Endothelial cell of umbilical vein (primary cell): ENCODE measurements around the gene TTC3. TPM values are rescaled to one million over a fixed set of nuclear protein-coding genes. Genes with fewer than 3 reads are reported as not detected.

Source experiments
- BruUV-seq: library from RNA; stranded (reverse); fragments of 400-500 nt; replicated peaks from 2 replicates; lab custom pipeline; 2021; lab: Mats Ljungman, UMichigan
- CTCF ChIA-PET: fragments of 300-600, 350-600 bp; sonication (Branson Sonifier 250); formaldehyde crosslinking; loops from one replicate; lab custom pipeline; 2021; ENCODE audit warnings: antibody characterized with exemption, inconsistent platforms; lab: Charles Lee
- POLR2A ChIA-PET: fragments of 300-600, 350-600 bp; sonication (Branson Sonifier 250); formaldehyde crosslinking; loops from one replicate; lab custom pipeline; 2021; ENCODE audit warnings: antibody characterized with exemption, inconsistent platforms; lab: Charles Lee
- DNase-seq: peaks from one replicate; pipeline ENCODE4 v3.0.0-alpha.2; 2011; ENCODE audit warnings: low read depth, low spot score
- FAIRE-seq: peaks from 2 replicates; lab custom pipeline; 2011; peaks lifted over from hg19 to GRCh38; lab: Jason Lieb, UNC
- H2AFZ ChIP-seq: 2 replicates; pipeline ENCODE4 v1.6.0; 2012; ENCODE audit warnings: low read depth, low read length, control low read depth, inconsistent platforms
- H3K27ac ChIP-seq: 2 replicates; pipeline ENCODE4 v1.5.1; 2011; ENCODE audit warnings: low read depth, mild to moderate bottlenecking, control low read depth, low read length, moderate library complexity; ENCODE audit not compliant: insufficient read depth
- H3K27me3 ChIP-seq, 2 experiments: 2 replicates each; pipeline versions ENCODE4 v1.6.0 to v1.6.1; 2011; ENCODE audit warnings: low read length in 2 of 2, mixed read lengths in 1 of 2; ENCODE audit not compliant: control insufficient read depth in 2 of 2, insufficient read depth in 2 of 2
- H3K36me3 ChIP-seq, 2 experiments: 2 replicates in 1 of 2; 3 replicates in 1 of 2; pipeline ENCODE4 v1.5.1; 2011; ENCODE audit warnings: low read length in 2 of 2, mild to moderate bottlenecking in 1 of 2, moderate library complexity in 1 of 2; ENCODE audit not compliant: control insufficient read depth in 2 of 2, insufficient read depth in 2 of 2; ENCODE audit errors: extremely low read depth in 1 of 2
- H3K4me1 ChIP-seq: 3 replicates; pipeline ENCODE4 v1.5.1; 2011; ENCODE audit warnings: mild to moderate bottlenecking, low read length; ENCODE audit not compliant: control insufficient read depth, insufficient read depth; ENCODE audit errors: extremely low read depth
- H3K4me2 ChIP-seq: 2 replicates; pipeline ENCODE4 v1.6.1; 2011; ENCODE audit warnings: low read length, control low read depth, mixed read lengths; ENCODE audit not compliant: insufficient read depth
- H3K4me3 ChIP-seq, 3 experiments: fragments of 200-600 bp in 1 of 3; sonication (generic), shearing (Covaris generic) in 1 of 3; replicated peaks in 1 of 3; 2 replicates each; pipeline ENCODE4 v1.5.1; 2011 to 2016; ENCODE audit warnings: control low read depth in 3 of 3, low read length in 3 of 3, mild to moderate bottlenecking in 2 of 3, inconsistent platforms in 1 of 3, low read depth in 1 of 3, moderate library complexity in 1 of 3; ENCODE audit not compliant: insufficient read depth in 1 of 3
- H3K79me2 ChIP-seq: 2 replicates; pipeline ENCODE4 v1.6.0; 2012; ENCODE audit warnings: low read length, inconsistent platforms; ENCODE audit not compliant: control insufficient read depth, insufficient read depth
- H3K9ac ChIP-seq: replicated peaks from 2 replicates; pipeline ENCODE3; 2011; ENCODE audit warnings: low read length, control low read depth; ENCODE audit not compliant: insufficient read depth; ENCODE audit errors: extremely low read depth
- H3K9me1 ChIP-seq: replicated peaks from 3 replicates; pipeline ENCODE4 v1.6.0; 2011; ENCODE audit warnings: mild to moderate bottlenecking, low read length; ENCODE audit not compliant: control insufficient read depth, insufficient read depth; ENCODE audit errors: extremely low read depth
- H3K9me3 ChIP-seq: replicated peaks from 2 replicates; pipeline ENCODE4 v1.5.1; 2012; ENCODE audit warnings: low read length, inconsistent platforms; ENCODE audit not compliant: control insufficient read depth, insufficient read depth
- H4K20me1 ChIP-seq: replicated peaks from 2 replicates; pipeline ENCODE3; 2011; ENCODE audit warnings: mild to moderate bottlenecking, low read length; ENCODE audit not compliant: control insufficient read depth, insufficient read depth; ENCODE audit errors: extremely low read depth
- CTCF ChIP-seq, 2 donors: IDR thresholded peaks; 1 replicate in 1 of 2; 2 replicates in 1 of 2; pipeline ENCODE4 v1.5.1; 2011; ENCODE audit warnings: low read length in 2 of 2, mild to moderate bottlenecking in 2 of 2, moderate library complexity in 2 of 2, control low read depth in 1 of 2, inconsistent platforms in 1 of 2, low read depth in 1 of 2; ENCODE audit not compliant: insufficient read depth in 1 of 2; ENCODE audit errors: extremely low read depth in 1 of 2
- EZH2 ChIP-seq: IDR thresholded peaks from 2 replicates; pipeline ENCODE4 v1.6.1; 2012; ENCODE audit warnings: borderline replicate concordance, low read depth, mild to moderate bottlenecking, moderate library complexity, low read length, inconsistent platforms; ENCODE audit not compliant: severe bottlenecking
- FOS ChIP-seq: IDR thresholded peaks from 2 replicates; pipeline ENCODE4 v1.6.1; 2011; ENCODE audit warnings: mild to moderate bottlenecking, low read length, moderate library complexity, borderline replicate concordance; ENCODE audit not compliant: insufficient read depth
- GATA2 ChIP-seq: IDR thresholded peaks from 2 replicates; pipeline ENCODE4 v1.7.0; 2011; ENCODE audit warnings: low read depth, mild to moderate bottlenecking, moderate library complexity, mixed read lengths, low read length; ENCODE audit not compliant: insufficient read length, insufficient read depth
- JUN ChIP-seq: IDR thresholded peaks from 2 replicates; pipeline ENCODE4 v1.6.1; 2011; ENCODE audit warnings: borderline replicate concordance, low read depth; ENCODE audit not compliant: insufficient read length, insufficient read depth
- MAX ChIP-seq: IDR thresholded peaks from 2 replicates; pipeline ENCODE4 v1.6.1; 2011; ENCODE audit not compliant: insufficient read depth, insufficient read length
- MYC ChIP-seq: IDR thresholded peaks from one replicate; pipeline ENCODE4 v1.6.1; 2011; ENCODE audit warnings: mild to moderate bottlenecking, low read depth, low read length
- POLR2A ChIP-seq: IDR thresholded peaks from 2 replicates; pipeline ENCODE4 v1.6.1; 2012; ENCODE audit warnings: low read depth, mild to moderate bottlenecking, control low read depth, low read length
- POLR2AphosphoS5 ChIP-seq: IDR thresholded peaks from 2 replicates; pipeline ENCODE4 v1.6.1; 2012; ENCODE audit warnings: low read depth, mild to moderate bottlenecking, control low read depth, low read length, moderate library complexity; ENCODE audit not compliant: insufficient read depth
- dilution Hi-C: fragments of 300-500 bp; cut with MboI; formaldehyde crosslinking; loops from one replicate; pipeline ENCODE4 v1.15.0; 2019; ENCODE audit warnings: low sequenced_read_pairs; ENCODE audit not compliant: extremely low pct_ligation_motif_present
- intact Hi-C: fragments of 100-400 bp; cut with micrococcal nuclease; formaldehyde crosslinking; loops from one replicate; pipeline ENCODE4 v1.10.0; 2022
- polyA plus RNA-seq, 4 experiments: library from polyadenylated mRNA; depleted of rRNA in 3 of 4; stranded (reverse) in 3 of 4; unstranded in 1 of 4; fragments of >200 nt; gene quantifications; 2 replicates each; pipeline versions ENCODE4 v1.2.1 to v1.2.3, GENCODE V29; 2011 to 2012; ENCODE audit warnings: missing spikeins in 1 of 4
- total RNA-seq: library from RNA; stranded (reverse); gene quantifications from 2 replicates; pipeline ENCODE4 v1.2.3, GENCODE V29; 2021

The TTC3 gene
- total and polyA plus RNA-seq, 2 donors (not counting 3 experiments of a cell fraction or from before 2014, with no cell fraction given), result 26.2 to 113 TPM

- H2AFZ ChIP-seq, result no peak overlapping the region
- H3K4me2 ChIP-seq, result no peak overlapping the region
- DNase-seq (no peak), FAIRE-seq (peak; percentile 37)
- intact Hi-C loops (no loop called here), dilution Hi-C loops (no loop called here)
- H3K4me1 ChIP-seq, result no peaks in the 10 kb centered on the region
- no peak overlapping the region for H3K9ac ChIP-seq
- H3K4me3 ChIP-seq, result no peak overlapping the region
- H3K27ac ChIP-seq, result no peak overlapping the region
- H3K9me1 ChIP-seq, result no peaks in the 10 kb centered on the region
- no TSS peak for BruUV-seq
- CTCF ChIA-PET, result no interaction called here
- H3K36me3 ChIP-seq, result peaks cover 10 to 13% of the 10 kb centered on the region in 2 experiments
- TF ChIP-seq MYC (no peak), FOS (no peak), POLR2A (no peak), CTCF (IDR thresholded peaks at IDR 0.05; ENCODE audit: extremely low read depth in 1 of 2, insufficient read depth in 1 of 2, low read depth in 1 of 2, low read length in 2 of 2) (no peak), MAX (no peak), GATA2 (no peak), POLR2AphosphoS5 (no peak), JUN (no peak), EZH2 (no peak)
- POLR2A ChIA-PET, result no interaction called here
- H4K20me1 ChIP-seq, result no peaks in the 10 kb centered on the region
- H3K27me3 ChIP-seq, result no peaks in the 10 kb centered on the region
- no peaks in the 10 kb centered on the region for H3K9me3 ChIP-seq
- H3K79me2 ChIP-seq, result no peaks in the 10 kb centered on the region
These were observed 119.0 kb downstream of the TTC3 start for GRCh38 chr21:37192019-37192418.
